GM12878 (cell line): Measurements from ENCODE around the gene SNRPA1. TPM values are rescaled to one million over a fixed set of nuclear protein-coding genes. Genes with fewer than 3 reads are reported as not detected.

ENCODE experiments used
- ATAC-seq: fragments of 200-7000 bp; cut with Tn5 transposase; 3 replicates; pipeline ENCODE4 v1.9.1; 2020; ENCODE audit warnings: mild to moderate bottlenecking, moderate library complexity
- BruUV-seq: library from RNA; stranded (reverse); fragments of 400-500 nt; replicated peaks from 2 replicates; lab custom pipeline; 2021; lab: Mats Ljungman, UMichigan
- CTCF ChIA-PET: fragments of 300-600 bp; sonication (Branson Sonifier 250); formaldehyde crosslinking; extraction: SDS; loops from one replicate; lab custom pipeline; 2021; ENCODE audit warnings: inconsistent platforms; lab: Yijun Ruan, JAX
- POLR2A ChIA-PET: fragments of 350-600 bp; formaldehyde crosslinking; extraction: SDS; loops from one replicate; lab custom pipeline; 2021; ENCODE audit warnings: inconsistent platforms; lab: Charles Lee
- RAD21 ChIA-PET: fragments of 300-600 bp; sonication (Branson Sonifier 250); formaldehyde crosslinking; loops from one replicate; lab custom pipeline; 2023; ENCODE audit warnings: antibody characterized with exemption; ENCODE audit not compliant: unreplicated experiment; lab: Charles Lee
- SMC1A ChIA-PET: fragments of 300-600 bp; sonication (Branson Sonifier 250); formaldehyde crosslinking; loops from one replicate; lab custom pipeline; 2023; ENCODE audit not compliant: unreplicated experiment, uncharacterized antibody; lab: Charles Lee
- DNase-seq: peaks from one replicate; pipeline ENCODE4 v3.0.0-alpha.2; 2011; ENCODE audit warnings: low read depth, low spot score
- FAIRE-seq: peaks from 3 replicates; lab custom pipeline; 2011; peaks lifted over from hg19 to GRCh38; lab: Jason Lieb, UNC
- H2AFZ ChIP-seq: 2 replicates; pipeline ENCODE4 v1.6.0; 2011; ENCODE audit warnings: low read depth, low read length, control low read depth; ENCODE audit not compliant: control insufficient read depth
- H3K27ac ChIP-seq: 2 replicates; pipeline ENCODE4 v1.5.1; 2011; ENCODE audit warnings: control low read depth; ENCODE audit not compliant: control insufficient read depth, insufficient read depth
- H3K27me3 ChIP-seq, 2 experiments: replicated peaks in 1 of 2; 2 replicates each; pipeline versions ENCODE4 v1.6.0 to v1.6.1; 2011; ENCODE audit warnings: low read length in 1 of 2; ENCODE audit not compliant: control insufficient read depth in 2 of 2, insufficient read depth in 2 of 2
- H3K36me3 ChIP-seq, 2 experiments: 2 replicates each; pipeline ENCODE4 v1.5.1; 2011; ENCODE audit warnings: low read length in 1 of 2; ENCODE audit not compliant: control insufficient read depth in 2 of 2, insufficient read depth in 2 of 2
- H3K4me1 ChIP-seq: 2 replicates; pipeline ENCODE4 v1.6.1; 2011; ENCODE audit warnings: mild to moderate bottlenecking, low read length, moderate library complexity, mixed read lengths; ENCODE audit not compliant: control insufficient read depth, insufficient read depth
- H3K4me2 ChIP-seq: 2 replicates; pipeline ENCODE4 v1.6.0; 2011; ENCODE audit warnings: control low read depth; ENCODE audit not compliant: control insufficient read depth, insufficient read depth
- H3K4me3 ChIP-seq: fragments of 200-600 bp; sonication (generic); 2 replicates; pipeline ENCODE4 v1.5.1; 2016
- H3K79me2 ChIP-seq: 2 replicates; pipeline ENCODE4 v1.6.0; 2011; ENCODE audit warnings: low read length; ENCODE audit not compliant: control insufficient read depth, insufficient read depth
- H3K9ac ChIP-seq: 2 replicates; pipeline ENCODE4 v1.8.0; 2011; ENCODE audit warnings: low read length, control low read depth, mixed read lengths; ENCODE audit not compliant: control insufficient read depth, insufficient read depth
- H3K9me3 ChIP-seq: replicated peaks from 3 replicates; pipeline ENCODE4 v1.5.1; 2011; ENCODE audit warnings: mild to moderate bottlenecking, low read length; ENCODE audit not compliant: control insufficient read depth, insufficient read depth
- H4K20me1 ChIP-seq: 2 replicates; pipeline ENCODE4 v1.6.0; 2011; ENCODE audit not compliant: control insufficient read depth, insufficient read depth
- CEBPZ ChIP-seq: fragments of 150-350 bp; IDR thresholded peaks from 2 replicates; pipeline ENCODE4 v1.6.1; 2016; ENCODE audit warnings: low read depth, low read length
- ESRRA ChIP-seq: IDR thresholded peaks from 2 replicates; pipeline ENCODE4 v1.6.1; 2012; ENCODE audit warnings: mild to moderate bottlenecking, low read length, improper control_type of control experiment
- ETV6 ChIP-seq, 2 experiments: fragments of 450-650 bp in 1 of 2; IDR thresholded peaks in 1 of 2; conservative IDR thresholded peaks in 1 of 2; 2 replicates each; pipeline ENCODE4 v1.6.1; 2014; ENCODE audit warnings: antibody characterized with exemption in 1 of 2, borderline replicate concordance in 1 of 2, low read depth in 1 of 2, mild to moderate bottlenecking in 1 of 2, moderate library complexity in 1 of 2
- KAT2A ChIP-seq: conservative IDR thresholded peaks from 2 replicates; pipeline ENCODE4 v1.6.1; 2011; ENCODE audit warnings: low read depth, low read length; ENCODE audit not compliant: control insufficient read depth
- MYB ChIP-seq: fragments of 150-350 bp; IDR thresholded peaks from 2 replicates; pipeline ENCODE4 v1.6.1; 2014; ENCODE audit warnings: mild to moderate bottlenecking, low read depth, low read length, borderline replicate concordance
- MYC ChIP-seq: IDR thresholded peaks from 2 replicates; pipeline ENCODE4 v1.6.1; 2011; ENCODE audit warnings: mild to moderate bottlenecking, low read length, moderate library complexity, inconsistent platforms; ENCODE audit not compliant: insufficient read depth, insufficient replicate concordance, insufficient read length, severe bottlenecking
- NR2C1 ChIP-seq: fragments of 450-650 bp; IDR thresholded peaks from 2 replicates; pipeline ENCODE4 v1.6.1; 2017; ENCODE audit warnings: antibody characterized with exemption, mild to moderate bottlenecking, moderate library complexity
- POLR2A ChIP-seq: IDR thresholded peaks from 2 replicates; pipeline ENCODE4 v1.6.1; 2011; ENCODE audit warnings: low read depth, mild to moderate bottlenecking, low read length
- POLR2AphosphoS5 ChIP-seq: IDR thresholded peaks from 2 replicates; pipeline ENCODE4 v1.6.1; 2011; ENCODE audit warnings: mild to moderate bottlenecking, low read length, inconsistent platforms
- POU2F2 ChIP-seq: IDR thresholded peaks from 3 replicates; pipeline ENCODE4 v1.6.1; 2011; ENCODE audit warnings: low read depth, mild to moderate bottlenecking, low read length, borderline replicate concordance
- RAD51 ChIP-seq: fragments of 450-650 bp; IDR thresholded peaks from 2 replicates; pipeline ENCODE4 v1.6.1; 2016; ENCODE audit warnings: moderate library complexity, mild to moderate bottlenecking, inconsistent platforms
- SRF ChIP-seq, 2 experiments: IDR thresholded peaks; 2 replicates each; pipeline ENCODE4 v1.6.1; 2011; ENCODE audit warnings: low read depth in 2 of 2, low read length in 2 of 2, mild to moderate bottlenecking in 1 of 2, moderate library complexity in 1 of 2
- ZNF274 ChIP-seq: IDR thresholded peaks from one replicate; pipeline ENCODE4 v1.8.0; 2011; ENCODE audit not compliant: insufficient read length, insufficient read depth
- ZSCAN29 ChIP-seq: fragments of 450-650 bp; IDR thresholded peaks from 2 replicates; pipeline ENCODE4 v1.6.1; 2017; ENCODE audit warnings: mild to moderate bottlenecking, moderate library complexity
- WGBS: methylation state at CpG from one replicate; pipeline ENCODE4 v1.1.6; 2016; ENCODE audit warnings: low lambda C conversion rate; ENCODE audit not compliant: insufficient replicate concordance, insufficient coverage; ENCODE audit errors: missing lambda C conversion rate; 5-methylcytosine and 5-hydroxymethylcytosine counted together
- in situ Hi-C: fragments of 300-500 bp; cut with MboI; formaldehyde crosslinking; loops from 9 replicates; pipeline ENCODE4 v1.14.3; 2018; ENCODE audit warnings: mixed read lengths
- intact Hi-C: fragments of 100-400 bp; cut with micrococcal nuclease; formaldehyde crosslinking; loops from one replicate; pipeline ENCODE4 v1.14.2; 2022; ENCODE audit not compliant: unreplicated experiment
- polyA plus RNA-seq, 11 experiments: library from polyadenylated mRNA; depleted of rRNA in 4 of 11; unstranded in 6 of 11; stranded (reverse) in 5 of 11; fragments of >200 nt; fragmentation: Nextera tagmentation in 4 of 11; fragmentation: Illumina TruSeq in 1 of 11; extraction: Ambion mirVana in 4 of 11; extraction: Trizol in 1 of 11; gene quantifications; 1 replicate in 1 of 11; 2 replicates in 10 of 11; pipeline versions ENCODE4 v1.2.1 to v1.2.3, GENCODE V29; 2011 to 2016; ENCODE audit warnings: inconsistent platforms in 2 of 11, missing spikeins in 2 of 11, low read depth in 1 of 11
- total RNA-seq, 4 experiments: library from RNA; depleted of rRNA in 3 of 4; stranded (reverse); fragments of >200 nt in 3 of 4; fragmentation: Illumina TruSeq in 1 of 4; extraction: Trizol in 1 of 4; gene quantifications; 2 replicates each; pipeline versions ENCODE4 v1.2.1 to v1.2.3, GENCODE V29; 2013 to 2021
- TF ChIP-seq, protein P1 (sequence below): fragments of 450-650 bp; IDR thresholded peaks from 2 replicates; pipeline ENCODE4 v1.6.1; 2017; ENCODE audit warnings: mild to moderate bottlenecking, moderate library complexity
- TF ChIP-seq, protein P2 (sequence below): fragments of 450-650 bp; IDR thresholded peaks from 2 replicates; pipeline ENCODE4 v1.6.1; 2016; ENCODE audit warnings: mild to moderate bottlenecking

The SNRPA1 gene
- total and polyA plus RNA-seq, 10 of the 15 experiments (the other 5 are each of a cell fraction or from before 2014, with no cell fraction given), result 59.9 to 267 (median 161) TPM

DNA sequence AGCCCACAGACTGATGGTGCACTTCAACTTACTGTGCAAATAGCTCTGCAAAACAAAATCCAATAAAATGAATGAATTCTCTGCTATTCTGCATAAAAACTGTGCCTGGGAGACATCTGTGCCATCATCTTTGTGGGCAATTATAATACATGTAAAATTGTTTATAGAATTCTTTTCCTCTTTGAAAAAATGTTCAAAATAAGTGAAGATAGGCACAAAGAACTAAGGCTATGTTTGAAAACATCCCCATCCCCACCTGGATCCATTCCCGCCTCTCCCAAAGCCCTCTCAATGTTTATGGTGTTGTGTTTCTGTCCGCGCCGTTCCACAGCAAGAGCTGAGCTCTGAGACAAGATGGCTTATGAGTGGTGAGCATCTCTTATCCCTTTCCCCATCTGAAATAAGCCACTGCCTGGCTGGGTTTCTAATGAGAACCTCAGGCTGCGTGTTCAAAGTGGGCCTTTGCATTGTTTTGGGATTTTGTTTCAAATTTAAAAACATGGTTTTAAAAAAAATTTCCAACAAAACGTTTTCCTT, 22.4 kb upstream of the SNRPA1 start:
- Histone ChIP-seq H3K4me2 (no peak overlapping the region), H2AFZ (no peak overlapping the region), H3K9ac (no peak overlapping the region), H3K4me3 (no peak overlapping the region), H3K9me3 (no peaks in the 10 kb centered on the region), H3K27ac (no peak overlapping the region), H4K20me1 (no peaks in the 10 kb centered on the region), H3K79me2 (no peaks in the 10 kb centered on the region), H3K36me3 (no peaks in the 10 kb centered on the region), H3K4me1 (no peaks in the 10 kb centered on the region), H3K27me3 (peaks cover 1 to 6% of the 10 kb centered on the region in 2 experiments)
- no peak for DNase-seq
- ATAC-seq, result no peak
- ChIA-PET POLR2A (interaction anchor here (0.6 kb wide), 1 partner anchor 186 kb away, joined by 3 read pairs; no protein-coding TSS in a partner anchor), RAD21 (interaction anchor here (1.2 kb wide), 1 partner anchor 138 kb away, joined by 3 read pairs; no protein-coding TSS in a partner anchor), CTCF (interaction anchor here (0.9 to 1.6 kb wide), 2 partner anchors 12 to 220 kb away, joined by 3 read pairs; no protein-coding TSS in a partner anchor), SMC1A (interaction anchor here (1.6 kb wide), 1 partner anchor 11 kb away, joined by 3 read pairs; no protein-coding TSS in a partner anchor)
- no peak for FAIRE-seq
- 55% methylated on average over 6 of the region's 6 CpGs for WGBS
- intact Hi-C loops (no loop called here), in situ Hi-C loops (no loop called here)
- BruUV-seq, result no TSS peak
- TF ChIP-seq ESRRA (no peak), RAD51 (no peak), ZSCAN29 (no peak), MYB (no peak), MYC (no peak), KAT2A (no peak), POLR2A (no peak), POLR2AphosphoS5 (no peak), NR2C1 (no peak), ZNF274 (no peak), POU2F2 (no peak), SRF (IDR thresholded peaks at IDR 0.05; ENCODE audit: low read depth in 2 of 2, low read length in 2 of 2) (no peak), ETV6 (conservative IDR thresholded peaks at IDR 0.05 in 1 of 2, IDR thresholded peaks at IDR 0.05 in 1 of 2; ENCODE audit: borderline replicate concordance in 1 of 2, low read depth in 1 of 2) (no peak), CEBPZ (no peak)
- TF ChIP-seq, protein P1, sequence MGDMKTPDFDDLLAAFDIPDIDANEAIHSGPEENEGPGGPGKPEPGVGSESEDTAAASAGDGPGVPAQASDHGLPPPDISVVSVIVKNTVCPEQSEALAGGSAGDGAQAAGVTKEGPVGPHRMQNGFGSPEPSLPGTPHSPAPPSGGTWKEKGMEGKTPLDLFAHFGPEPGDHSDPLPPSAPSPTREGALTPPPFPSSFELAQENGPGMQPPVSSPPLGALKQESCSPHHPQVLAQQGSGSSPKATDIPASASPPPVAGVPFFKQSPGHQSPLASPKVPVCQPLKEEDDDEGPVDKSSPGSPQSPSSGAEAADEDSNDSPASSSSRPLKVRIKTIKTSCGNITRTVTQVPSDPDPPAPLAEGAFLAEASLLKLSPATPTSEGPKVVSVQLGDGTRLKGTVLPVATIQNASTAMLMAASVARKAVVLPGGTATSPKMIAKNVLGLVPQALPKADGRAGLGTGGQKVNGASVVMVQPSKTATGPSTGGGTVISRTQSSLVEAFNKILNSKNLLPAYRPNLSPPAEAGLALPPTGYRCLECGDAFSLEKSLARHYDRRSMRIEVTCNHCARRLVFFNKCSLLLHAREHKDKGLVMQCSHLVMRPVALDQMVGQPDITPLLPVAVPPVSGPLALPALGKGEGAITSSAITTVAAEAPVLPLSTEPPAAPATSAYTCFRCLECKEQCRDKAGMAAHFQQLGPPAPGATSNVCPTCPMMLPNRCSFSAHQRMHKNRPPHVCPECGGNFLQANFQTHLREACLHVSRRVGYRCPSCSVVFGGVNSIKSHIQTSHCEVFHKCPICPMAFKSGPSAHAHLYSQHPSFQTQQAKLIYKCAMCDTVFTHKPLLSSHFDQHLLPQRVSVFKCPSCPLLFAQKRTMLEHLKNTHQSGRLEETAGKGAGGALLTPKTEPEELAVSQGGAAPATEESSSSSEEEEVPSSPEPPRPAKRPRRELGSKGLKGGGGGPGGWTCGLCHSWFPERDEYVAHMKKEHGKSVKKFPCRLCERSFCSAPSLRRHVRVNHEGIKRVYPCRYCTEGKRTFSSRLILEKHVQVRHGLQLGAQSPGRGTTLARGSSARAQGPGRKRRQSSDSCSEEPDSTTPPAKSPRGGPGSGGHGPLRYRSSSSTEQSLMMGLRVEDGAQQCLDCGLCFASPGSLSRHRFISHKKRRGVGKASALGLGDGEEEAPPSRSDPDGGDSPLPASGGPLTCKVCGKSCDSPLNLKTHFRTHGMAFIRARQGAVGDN, result no peak
- TF ChIP-seq, protein P2, sequence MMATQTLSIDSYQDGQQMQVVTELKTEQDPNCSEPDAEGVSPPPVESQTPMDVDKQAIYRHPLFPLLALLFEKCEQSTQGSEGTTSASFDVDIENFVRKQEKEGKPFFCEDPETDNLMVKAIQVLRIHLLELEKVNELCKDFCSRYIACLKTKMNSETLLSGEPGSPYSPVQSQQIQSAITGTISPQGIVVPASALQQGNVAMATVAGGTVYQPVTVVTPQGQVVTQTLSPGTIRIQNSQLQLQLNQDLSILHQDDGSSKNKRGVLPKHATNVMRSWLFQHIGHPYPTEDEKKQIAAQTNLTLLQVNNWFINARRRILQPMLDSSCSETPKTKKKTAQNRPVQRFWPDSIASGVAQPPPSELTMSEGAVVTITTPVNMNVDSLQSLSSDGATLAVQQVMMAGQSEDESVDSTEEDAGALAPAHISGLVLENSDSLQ, result no peak
